HL-60 (cell line): Measurements from ENCODE around the gene ADAM12.

Source experiments
- DNase-seq, 2 experiments: peaks; one replicate each; pipeline ENCODE4 v3.0.0-alpha.2; 2010 to 2020; ENCODE audit warnings: low read depth in 1 of 2, low spot score in 1 of 2
- H3K27ac ChIP-seq: fragments of 250-450 bp; sonication (Bioruptor Pico); replicated peaks from 2 replicates; pipeline ENCODE4 v1.5.1; 2020; ENCODE audit warnings: mild to moderate bottlenecking, moderate library complexity
- H3K27me3 ChIP-seq: fragments of 250-450 bp; sonication (Bioruptor Pico); 2 replicates; pipeline ENCODE4 v1.5.1; 2021; ENCODE audit warnings: mild to moderate bottlenecking, moderate library complexity; ENCODE audit not compliant: insufficient read depth, poor library complexity, severe bottlenecking
- H3K4me3 ChIP-seq: replicated peaks from 2 replicates; pipeline ENCODE4 v1.5.1; 2011; ENCODE audit warnings: mild to moderate bottlenecking, control low read depth, low read length; ENCODE audit not compliant: insufficient read depth
- CTCF ChIP-seq: IDR thresholded peaks from one replicate; pipeline ENCODE4 v1.5.1; 2011; ENCODE audit warnings: low read length, control low read depth, inconsistent platforms; ENCODE audit not compliant: insufficient read depth
- GABPA ChIP-seq: IDR thresholded peaks from 2 replicates; pipeline ENCODE4 v1.6.1; 2012; ENCODE audit warnings: low read depth
- POLR2AphosphoS5 ChIP-seq: IDR thresholded peaks from 2 replicates; pipeline ENCODE4 v1.6.1; 2012; ENCODE audit warnings: low read depth
- REST ChIP-seq: IDR thresholded peaks from 2 replicates; pipeline ENCODE4 v1.6.1; 2012; ENCODE audit warnings: low read depth; ENCODE audit not compliant: insufficient replicate concordance
- SPI1 ChIP-seq: IDR thresholded peaks from 2 replicates; pipeline ENCODE4 v1.6.1; 2012; ENCODE audit warnings: low read depth, mild to moderate bottlenecking, borderline replicate concordance

Gene ADAM12

GRCh38 chr10:126259760-126260479 is 128.4 kb downstream of the ADAM12 start:
- TF ChIP-seq GABPA (no peak), REST (no peak), CTCF (no peak), SPI1 (no peak), POLR2AphosphoS5 (no peak)
- Histone ChIP-seq H3K27ac (no peak overlapping the region), H3K27me3 (no peaks in the 10 kb centered on the region), H3K4me3 (no peak overlapping the region)
- DNase-seq: no peak

GRCh38 chr10:126256864-126257263 is 131.4 kb downstream of the ADAM12 start:
- Histone ChIP-seq H3K4me3 (no peak overlapping the region), H3K27ac (no peak overlapping the region), H3K27me3 (no peaks in the 10 kb centered on the region)
- TF ChIP-seq REST (no peak), CTCF (no peak), POLR2AphosphoS5 (no peak), SPI1 (no peak), GABPA (no peak)
- no peak for DNase-seq

GRCh38 chr10:126255313-126255712 is 133.0 kb downstream of the ADAM12 start:
- Histone ChIP-seq H3K27me3 (no peaks in the 10 kb centered on the region), H3K4me3 (no peak overlapping the region), H3K27ac (no peak overlapping the region)
- DNase-seq: no peak
- TF ChIP-seq SPI1: no peak
- TF ChIP-seq CTCF: no peak
- no peak for TF ChIP-seq GABPA
- no peak for TF ChIP-seq REST
- TF ChIP-seq POLR2AphosphoS5: no peak
